A673 (cell line): ENCODE measurements around the gene STPG1. TPM values are rescaled to one million over a fixed set of nuclear protein-coding genes. Genes with fewer than 3 reads are reported as not detected.

Experiments used
- BruUV-seq: library from RNA; stranded (reverse); fragments of 400-500 nt; replicated peaks from 2 replicates; lab custom pipeline; 2021; lab: Mats Ljungman, UMichigan
- CTCF ChIA-PET: fragments of 300-600 bp; sonication (Branson Sonifier 250); formaldehyde crosslinking; loops from one replicate; lab custom pipeline; 2022; ENCODE audit warnings: antibody characterized with exemption; lab: Charles Lee
- POLR2A ChIA-PET: fragments of 300-600 bp; sonication (Branson Sonifier 250); formaldehyde crosslinking; loops from one replicate; lab custom pipeline; 2022; ENCODE audit warnings: antibody characterized with exemption; ENCODE audit not compliant: low non-redundant PET; lab: Charles Lee
- DNase-seq: peaks from one replicate; pipeline ENCODE4 v3.0.0-alpha.2; 2015; ENCODE audit warnings: low spot score
- H3K27ac ChIP-seq: fragments of 200-600 bp; sonication (generic); 2 replicates; pipeline ENCODE4 v1.5.1; 2016; ENCODE audit warnings: mixed run types, low read depth, mild to moderate bottlenecking, mixed read lengths, antibody characterized with exemption, low read length; ENCODE audit not compliant: poor library complexity, severe bottlenecking
- H3K27me3 ChIP-seq: fragments of 200-600 bp; sonication (generic); replicated peaks from 2 replicates; pipeline ENCODE4 v1.6.1; 2017; ENCODE audit warnings: mixed run types, low read depth, mild to moderate bottlenecking, mixed read lengths, antibody characterized with exemption, low read length; ENCODE audit not compliant: insufficient read depth, poor library complexity
- H3K36me3 ChIP-seq: fragments of 200-600 bp; sonication (generic); 2 replicates; pipeline ENCODE4 v1.6.1; 2016; ENCODE audit warnings: mixed run types, mild to moderate bottlenecking, mixed read lengths, antibody characterized with exemption, low read length; ENCODE audit not compliant: insufficient read depth, poor library complexity, severe bottlenecking
- H3K4me1 ChIP-seq: fragments of 200-600 bp; sonication (generic); 2 replicates; pipeline ENCODE4 v1.6.1; 2017; ENCODE audit warnings: mixed run types, mild to moderate bottlenecking, mixed read lengths, antibody characterized with exemption, low read length; ENCODE audit not compliant: insufficient read depth, poor library complexity, severe bottlenecking
- H3K4me3 ChIP-seq: fragments of 200-600 bp; sonication (generic); 2 replicates; pipeline ENCODE4 v1.5.1; 2016; ENCODE audit warnings: low read depth, mixed run types, mild to moderate bottlenecking, mixed read lengths, low read length; ENCODE audit not compliant: poor library complexity, severe bottlenecking
- H3K9me3 ChIP-seq: fragments of 200-600 bp; sonication (generic); 2 replicates; pipeline ENCODE4 v1.6.1; 2016; ENCODE audit warnings: mixed run types, low read depth, mild to moderate bottlenecking, mixed read lengths, antibody characterized with exemption, low read length; ENCODE audit not compliant: poor library complexity, severe bottlenecking
- EZH2 ChIP-seq: fragments of 200-600 bp; sonication (generic); IDR thresholded peaks from 2 replicates; pipeline ENCODE4 v1.6.1; 2017; ENCODE audit warnings: borderline replicate concordance, low read depth, mild to moderate bottlenecking, mixed read lengths, antibody characterized with exemption, low read length; ENCODE audit not compliant: poor library complexity, severe bottlenecking
- intact Hi-C: fragments of 100-400 bp; cut with micrococcal nuclease; formaldehyde crosslinking; loops from one replicate; pipeline ENCODE4 v1.10.0; 2022; ENCODE audit not compliant: unreplicated experiment
- total RNA-seq: library from RNA; stranded (reverse); gene quantifications from 2 replicates; pipeline ENCODE4 v1.2.3, GENCODE V29; 2021
- TF ChIP-seq, protein P1 (sequence below): fragments of 300-800, 200-600 bp; sonication (generic); conservative IDR thresholded peaks from 2 replicates; pipeline ENCODE4 v1.5.1; 2017; ENCODE audit warnings: low read depth, mild to moderate bottlenecking, antibody characterized with exemption, low read length, moderate library complexity, mixed read lengths

The STPG1 gene
- total RNA-seq, 1 experiment from 2014 or later = 7.2 TPM

DNA sequence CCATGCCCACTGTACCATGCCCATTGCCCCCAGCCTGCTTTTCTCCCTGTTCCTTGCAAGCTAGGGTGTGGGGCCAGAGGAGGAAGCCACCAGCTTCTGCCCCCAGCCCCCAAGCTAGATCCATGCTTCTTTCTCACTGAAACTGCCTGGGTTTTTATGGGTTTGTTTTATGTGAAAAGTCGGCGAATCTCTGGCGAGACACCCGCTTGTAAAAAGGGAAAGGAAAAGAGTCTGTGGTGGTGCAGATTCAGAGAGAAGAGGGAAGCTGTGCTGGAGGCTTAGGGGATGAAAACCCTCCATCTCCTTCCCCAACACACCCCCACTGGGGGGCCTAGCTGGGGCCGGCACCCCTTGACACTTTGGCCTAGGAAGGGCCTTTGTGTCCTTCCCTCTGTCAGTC is 68.2 kb downstream of the STPG1 start:
- POLR2A ChIA-PET = no interaction called here
- CTCF ChIA-PET = no interaction called here
- intact Hi-C loops = no loop called here
- Histone ChIP-seq H3K4me1 (no peaks in the 10 kb centered on the region), H3K9me3 (no peaks in the 10 kb centered on the region), H3K27me3 (no peaks in the 10 kb centered on the region), H3K4me3 (no peak overlapping the region), H3K36me3 (no peaks in the 10 kb centered on the region), H3K27ac (no peak overlapping the region)
- TF ChIP-seq, protein P1, sequence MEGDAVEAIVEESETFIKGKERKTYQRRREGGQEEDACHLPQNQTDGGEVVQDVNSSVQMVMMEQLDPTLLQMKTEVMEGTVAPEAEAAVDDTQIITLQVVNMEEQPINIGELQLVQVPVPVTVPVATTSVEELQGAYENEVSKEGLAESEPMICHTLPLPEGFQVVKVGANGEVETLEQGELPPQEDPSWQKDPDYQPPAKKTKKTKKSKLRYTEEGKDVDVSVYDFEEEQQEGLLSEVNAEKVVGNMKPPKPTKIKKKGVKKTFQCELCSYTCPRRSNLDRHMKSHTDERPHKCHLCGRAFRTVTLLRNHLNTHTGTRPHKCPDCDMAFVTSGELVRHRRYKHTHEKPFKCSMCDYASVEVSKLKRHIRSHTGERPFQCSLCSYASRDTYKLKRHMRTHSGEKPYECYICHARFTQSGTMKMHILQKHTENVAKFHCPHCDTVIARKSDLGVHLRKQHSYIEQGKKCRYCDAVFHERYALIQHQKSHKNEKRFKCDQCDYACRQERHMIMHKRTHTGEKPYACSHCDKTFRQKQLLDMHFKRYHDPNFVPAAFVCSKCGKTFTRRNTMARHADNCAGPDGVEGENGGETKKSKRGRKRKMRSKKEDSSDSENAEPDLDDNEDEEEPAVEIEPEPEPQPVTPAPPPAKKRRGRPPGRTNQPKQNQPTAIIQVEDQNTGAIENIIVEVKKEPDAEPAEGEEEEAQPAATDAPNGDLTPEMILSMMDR = no peak
- TF ChIP-seq EZH2 = no peak
- no TSS peak for BruUV-seq
- peak; percentile 37 for DNase-seq

DNA sequence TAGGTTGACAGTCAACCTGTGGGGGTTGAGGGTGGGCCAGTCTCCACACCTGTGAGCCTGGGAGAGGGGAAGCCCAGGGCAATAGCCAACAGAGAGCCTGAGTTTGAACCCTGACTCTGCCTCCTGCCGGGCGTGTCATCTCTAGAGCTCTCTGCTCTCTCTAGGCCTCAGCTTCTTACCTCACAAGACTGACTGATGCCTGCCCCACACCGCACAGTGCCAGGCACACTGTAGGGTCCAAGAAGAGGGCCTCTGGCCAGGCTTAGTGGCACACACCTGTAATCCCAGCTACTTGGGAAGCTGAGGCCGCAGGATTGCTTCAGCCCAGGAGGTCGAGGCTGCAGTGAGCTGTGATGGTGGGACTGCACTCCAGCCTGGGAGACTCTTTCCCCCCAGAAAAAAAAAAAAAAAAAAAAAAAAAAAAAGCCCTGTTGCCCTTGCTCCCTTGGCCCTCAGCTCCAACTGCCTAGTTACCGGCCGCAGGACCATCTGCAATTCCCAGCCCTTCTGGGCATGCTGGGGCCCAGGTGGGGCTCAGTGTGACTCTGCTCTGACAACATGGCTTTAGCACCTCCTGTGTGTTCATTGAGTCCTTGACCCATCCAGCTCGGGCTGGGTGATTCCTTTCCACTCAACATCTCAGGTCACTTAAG is 69.4 kb downstream of the STPG1 start:
- Histone ChIP-seq H3K27ac (no peak overlapping the region), H3K4me3 (no peak overlapping the region), H3K36me3 (no peaks in the 10 kb centered on the region), H3K9me3 (no peaks in the 10 kb centered on the region), H3K27me3 (no peaks in the 10 kb centered on the region), H3K4me1 (no peaks in the 10 kb centered on the region)
- ChIA-PET CTCF (interaction anchor here (0.7 kb wide), 1 partner anchor 194 kb away, joined by 5 read pairs; no protein-coding TSS in a partner anchor), POLR2A (interaction anchor here (0.6 kb wide), 1 partner anchor 288 kb away, joined by 3 read pairs; no protein-coding TSS in a partner anchor)
- TF ChIP-seq, protein P1 = no peak
- no peak for TF ChIP-seq EZH2
- intact Hi-C loops = no loop called here
- BruUV-seq = no TSS peak
- no peak for DNase-seq

DNA sequence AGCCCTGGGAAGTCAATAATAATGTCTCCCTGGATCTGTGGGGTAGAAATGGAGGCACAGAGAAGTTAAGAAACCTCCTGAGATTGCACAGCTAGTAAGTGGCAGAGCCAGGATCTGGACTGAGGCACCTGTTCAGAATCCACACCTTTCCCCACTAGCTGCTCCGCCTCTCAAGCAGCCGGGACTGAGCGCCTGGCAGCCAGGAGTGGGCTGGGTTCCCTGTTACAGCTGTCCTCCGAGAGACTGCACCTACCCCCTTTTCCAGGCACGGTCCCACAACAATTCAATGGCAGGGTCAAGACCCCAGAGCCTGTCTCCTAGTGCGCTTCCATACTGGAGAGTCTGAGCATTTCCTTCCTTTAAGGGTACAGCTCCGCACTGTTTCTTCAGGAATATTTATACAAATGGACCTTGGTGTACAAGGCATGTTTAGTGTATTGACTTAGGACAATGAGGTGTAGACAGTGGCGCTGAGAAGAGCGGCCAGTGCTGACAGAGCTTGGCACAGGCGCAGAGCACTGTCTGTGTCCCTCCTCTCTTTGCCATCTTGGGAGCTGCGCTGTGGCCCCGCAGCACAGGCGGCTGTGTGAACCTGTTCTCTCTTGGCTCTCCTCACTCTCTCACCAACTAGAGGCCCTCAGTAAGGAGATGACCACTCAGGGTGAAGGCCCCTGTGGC is 70.0 kb downstream of the STPG1 start:
- no peak overlapping the region for H3K27ac ChIP-seq
- ChIA-PET POLR2A (no interaction called here), CTCF (interaction anchor here (0.7 kb wide), 1 partner anchor 193 kb away, joined by 5 read pairs; no protein-coding TSS in a partner anchor)
- H3K4me3 ChIP-seq = no peak overlapping the region
- no TSS peak for BruUV-seq
- H3K4me1 ChIP-seq = no peaks in the 10 kb centered on the region
- H3K27me3 ChIP-seq = no peaks in the 10 kb centered on the region
- TF ChIP-seq, protein P1 = no peak
- no peak for TF ChIP-seq EZH2
- DNase-seq = no peak
- H3K9me3 ChIP-seq = no peaks in the 10 kb centered on the region
- intact Hi-C loops = no loop called here
- H3K36me3 ChIP-seq = no peaks in the 10 kb centered on the region
